Omental fat pad (tissue), 4 donors: ENCODE measurements around the gene WDR49. TPM values are rescaled to one million over a fixed set of nuclear protein-coding genes. Genes with fewer than 3 reads are reported as not detected.

ENCODE experiments used
- ATAC-seq: fragments of 150-250 bp; one replicate; pipeline ENCODE4 v1.9.1; 2016; ENCODE audit warnings: mild to moderate bottlenecking, moderate library complexity; ENCODE audit not compliant: low FRiP score
- DNase-seq: peaks from one replicate; pipeline ENCODE4 v3.0.0-alpha.2; 2019; ENCODE audit warnings: low spot score
- CTCF ChIP-seq, 3 donors: fragments of 450-650 bp; IDR thresholded peaks; one replicate each; pipeline ENCODE4 v1.5.1; 2016 to 2017; ENCODE audit warnings: antibody characterized with exemption in 3 of 3, mild to moderate bottlenecking in 3 of 3, moderate library complexity in 2 of 3
- total RNA-seq, 4 donors: library from RNA; depleted of rRNA; stranded (reverse); fragments of >200 nt; gene quantifications; one replicate each; pipeline ENCODE4 v1.1.0, GENCODE V29; 2016

The WDR49 gene
- total RNA-seq, 4 donors from 2014 or later: 0.31 to 3.2 (median 1.0) TPM

GRCh38 chr3:167675848-167676247, 22.1 kb upstream of the WDR49 start:
- no peak for TF ChIP-seq CTCF (IDR thresholded peaks at IDR 0.05)
- ATAC-seq (no peak), DNase-seq (no peak)

- ATAC-seq: no peak
- TF ChIP-seq CTCF (IDR thresholded peaks at IDR 0.05): no peak
Observed at GRCh38 chr3:167673221-167673620, 19.5 kb upstream of the WDR49 start.

GRCh38 chr3:167671878-167672427, 18.2 kb upstream of the WDR49 start:
- DNase-seq: no peak
- no peak for ATAC-seq
- no peak for TF ChIP-seq CTCF (IDR thresholded peaks at IDR 0.05)

More at GRCh38 chr3:167673221-167673620, 19.5 kb upstream of the WDR49 start:
- DNase-seq: no peak

GRCh38 chr3:167669699-167670098, 16.0 kb upstream of the WDR49 start:
- no peak for TF ChIP-seq CTCF (IDR thresholded peaks at IDR 0.05)
- DNase-seq (no peak), ATAC-seq (no peak)

- DNase-seq (no peak), ATAC-seq (no peak)
- TF ChIP-seq CTCF (IDR thresholded peaks at IDR 0.05): no peak
Observed at GRCh38 chr3:167668651-167669050, 14.9 kb upstream of the WDR49 start.

- no peak for TF ChIP-seq CTCF (IDR thresholded peaks at IDR 0.05)
- ATAC-seq (no peak), DNase-seq (no peak)
Observed at GRCh38 chr3:167666563-167666962, 12.8 kb upstream of the WDR49 start.

GRCh38 chr3:167662919-167663400, 9.2 kb upstream of the WDR49 start:
- no peak for ATAC-seq
- no peak for TF ChIP-seq CTCF (IDR thresholded peaks at IDR 0.05)

More at GRCh38 chr3:167662919-167663400, 9.2 kb upstream of the WDR49 start:
- DNase-seq: no peak
